Measurements from ENCODE around the gene SAMSN1.

SAMSN1 gene

DNA sequence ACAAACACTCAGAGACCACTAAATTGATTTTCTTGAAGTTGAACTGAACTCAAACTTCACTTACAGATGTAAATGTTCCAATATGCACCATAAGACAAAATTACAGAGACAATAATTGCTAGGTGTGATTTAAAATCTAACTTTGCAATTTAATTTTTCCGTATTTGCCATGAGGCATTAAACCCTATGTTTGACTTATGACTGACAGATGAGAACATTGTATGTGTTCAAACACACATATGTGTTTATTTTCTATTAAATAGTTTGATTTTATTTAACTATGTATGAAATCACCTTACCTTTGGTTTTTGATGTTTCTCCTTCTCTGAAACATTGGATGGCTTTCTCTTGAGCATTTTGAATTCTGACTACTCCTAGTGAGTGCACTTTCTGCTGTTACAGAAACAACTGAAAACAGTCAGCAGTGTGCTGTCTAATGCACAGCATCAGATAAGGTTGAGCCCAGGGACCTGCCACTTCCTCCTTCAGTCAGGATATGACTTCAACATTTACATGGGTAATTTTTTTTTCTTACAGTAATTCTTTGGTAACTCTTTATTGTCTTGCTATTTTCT is at the start of gene SAMSN1:
Gene SAMSN1, minus strand, starts transcription at position 410 of the 575 bp plus-strand sequence. Its CDS starts 54 bp downstream, at position 356.
- DNase-seq, result peak; percentile 76

GRCh38 chr21:14595449-14595848 is 49.3 kb upstream of the SAMSN1 start:
- DNase-seq, result no peak

DNA sequence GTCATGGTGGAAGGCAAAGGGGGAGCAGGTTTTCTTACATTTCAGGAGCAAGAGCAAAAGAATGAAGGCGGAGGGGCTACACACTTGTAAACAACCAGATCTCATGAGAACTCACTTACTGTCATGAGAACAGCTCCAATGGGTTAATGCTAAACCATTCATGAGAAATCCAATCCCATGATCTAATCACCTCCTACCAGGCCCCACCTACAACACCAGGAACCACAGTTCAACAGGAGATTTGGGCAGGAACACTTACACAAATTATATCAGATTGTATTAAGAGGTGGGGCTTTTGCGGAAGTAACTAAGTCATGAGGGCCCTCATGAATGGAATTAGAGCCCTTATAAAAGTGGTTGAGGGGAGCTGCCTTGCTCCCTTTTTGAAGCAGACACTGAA is 48.9 kb upstream of the SAMSN1 start:
- no peak for DNase-seq

DNA sequence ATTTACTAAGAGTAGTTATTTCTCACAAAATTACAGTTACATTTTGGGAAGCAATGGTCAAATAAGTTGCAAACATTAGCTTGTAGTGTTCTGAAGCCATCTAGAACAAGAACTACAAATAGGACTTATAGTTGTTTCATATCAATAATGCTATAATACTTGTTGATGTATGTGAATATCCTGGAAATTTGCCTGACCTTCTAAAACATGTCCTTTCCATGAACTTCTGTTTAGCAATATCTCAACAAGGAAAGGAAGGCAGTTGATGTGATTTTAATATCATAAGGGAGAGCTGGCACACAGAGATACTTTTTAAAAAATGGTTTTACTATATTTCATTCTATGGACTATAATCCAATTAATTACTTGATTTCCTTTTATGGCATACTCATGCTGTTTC is 47.1 kb upstream of the SAMSN1 start:
- no peak for DNase-seq

GRCh38 chr21:14592296-14593000 is 46.3 kb upstream of the SAMSN1 start:
- DNase-seq, result no peak

- peak; percentile 95 for DNase-seq
Observed at GRCh38 chr21:14591882-14592281, 45.8 kb upstream of the SAMSN1 start.

- peak; percentile 41 for DNase-seq
Observed at GRCh38 chr21:14591377-14591776, 45.3 kb upstream of the SAMSN1 start.

DNA sequence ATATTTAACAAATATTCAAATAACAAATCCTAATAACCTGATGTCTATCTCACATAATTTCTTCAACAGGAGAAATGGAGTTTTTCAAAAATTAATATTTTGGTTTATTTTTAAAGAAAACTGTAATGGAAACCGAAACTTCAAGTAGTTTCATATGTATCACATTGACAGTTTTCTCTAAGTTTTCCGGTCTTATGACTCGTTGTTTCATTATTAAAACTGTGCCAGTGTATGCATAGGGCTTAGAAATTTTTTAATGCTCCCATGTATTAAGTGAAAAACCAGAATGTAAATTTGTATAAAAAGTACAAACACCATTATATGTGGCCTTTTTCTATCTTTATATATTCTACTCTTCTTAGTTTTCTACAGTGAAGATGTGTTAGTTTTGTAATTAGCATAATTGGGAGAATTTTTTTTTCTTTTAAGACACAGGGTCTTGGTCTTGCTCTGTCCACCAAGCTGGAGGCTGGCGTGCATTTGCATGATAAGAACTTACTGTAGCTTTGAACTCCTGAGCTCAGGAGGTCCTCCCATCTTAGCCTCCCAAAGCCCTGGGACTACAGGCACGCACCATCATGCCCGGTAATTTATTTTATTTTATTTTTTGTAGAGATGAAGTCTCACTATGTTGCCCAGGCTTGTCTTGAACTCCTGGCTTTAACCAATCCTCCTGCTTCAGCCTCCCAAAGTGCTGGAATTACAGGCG is 43.9 kb upstream of the SAMSN1 start:
- peak; percentile 24 for DNase-seq

- DNase-seq, result no peak
Observed at GRCh38 chr21:14587266-14587665, 41.2 kb upstream of the SAMSN1 start.

- no peak for DNase-seq
Observed at GRCh38 chr21:14585122-14585521, 39.0 kb upstream of the SAMSN1 start.

DNA sequence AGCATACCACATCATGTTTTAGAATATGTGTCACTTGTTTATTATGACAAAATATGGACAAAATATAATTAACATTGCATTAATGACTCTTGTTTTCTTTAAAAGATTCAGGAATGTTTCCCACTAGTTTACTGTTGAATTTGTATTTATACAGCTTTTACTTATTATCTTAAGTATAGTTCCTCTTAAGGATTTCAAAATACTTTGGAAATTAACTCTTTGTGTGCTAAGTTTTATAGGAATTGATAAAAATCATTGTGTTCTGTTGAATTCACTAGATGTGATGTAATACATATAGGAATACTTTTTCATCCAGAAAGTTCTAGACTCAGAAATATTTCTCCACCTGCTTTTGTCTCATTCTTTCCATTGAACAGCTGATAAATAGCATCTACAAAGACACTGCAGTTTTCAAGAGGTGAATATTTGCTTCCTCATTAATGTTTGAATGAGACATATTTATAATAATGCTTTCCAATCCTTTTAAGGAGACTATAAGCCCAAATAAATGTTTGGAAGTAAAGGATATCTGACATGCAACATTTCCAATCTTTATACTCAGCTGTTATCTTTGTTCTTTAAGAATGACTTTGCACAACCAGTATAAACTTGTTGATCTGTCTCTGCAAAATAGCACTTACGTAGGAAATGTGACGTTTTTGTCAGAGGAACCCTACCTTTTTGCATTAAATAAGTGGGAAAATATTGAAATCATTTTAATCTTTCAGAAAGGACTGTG is 38.4 kb upstream of the SAMSN1 start:
- DNase-seq, result no peak

GRCh38 chr21:14583629-14584255 is 37.6 kb upstream of the SAMSN1 start:
- no peak for DNase-seq

DNA sequence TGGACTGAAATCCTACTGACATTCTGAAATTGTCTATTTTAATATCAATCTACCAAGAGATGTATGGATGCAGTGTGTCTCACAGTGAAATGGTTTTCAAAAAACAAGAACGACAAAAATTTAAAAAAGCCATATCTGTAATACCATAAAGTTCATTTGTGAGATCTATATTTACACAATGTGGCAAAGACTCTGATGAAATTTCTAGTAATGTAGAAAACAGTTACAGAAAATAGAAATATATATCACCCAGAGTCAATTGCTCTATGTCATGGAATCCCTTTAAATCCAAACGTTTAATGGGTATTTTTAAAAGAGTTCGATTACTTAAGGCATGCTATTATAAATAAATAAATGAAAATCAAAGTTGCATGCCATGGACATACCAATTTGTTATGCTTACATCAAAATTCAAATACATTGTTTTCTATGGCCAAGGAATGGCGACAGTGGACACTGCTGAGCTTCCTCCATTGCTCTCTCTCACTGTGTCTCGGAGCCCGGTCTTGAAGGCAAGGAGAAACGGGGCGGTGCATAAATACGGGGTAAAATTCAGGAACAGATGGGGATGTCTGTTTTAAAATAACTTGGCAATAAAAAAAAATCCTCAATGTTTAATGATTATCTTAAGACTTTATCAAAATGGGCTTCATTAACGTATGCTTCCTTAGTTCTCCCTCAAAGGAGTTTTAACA is 37.0 kb upstream of the SAMSN1 start:
- DNase-seq, result no peak

DNA sequence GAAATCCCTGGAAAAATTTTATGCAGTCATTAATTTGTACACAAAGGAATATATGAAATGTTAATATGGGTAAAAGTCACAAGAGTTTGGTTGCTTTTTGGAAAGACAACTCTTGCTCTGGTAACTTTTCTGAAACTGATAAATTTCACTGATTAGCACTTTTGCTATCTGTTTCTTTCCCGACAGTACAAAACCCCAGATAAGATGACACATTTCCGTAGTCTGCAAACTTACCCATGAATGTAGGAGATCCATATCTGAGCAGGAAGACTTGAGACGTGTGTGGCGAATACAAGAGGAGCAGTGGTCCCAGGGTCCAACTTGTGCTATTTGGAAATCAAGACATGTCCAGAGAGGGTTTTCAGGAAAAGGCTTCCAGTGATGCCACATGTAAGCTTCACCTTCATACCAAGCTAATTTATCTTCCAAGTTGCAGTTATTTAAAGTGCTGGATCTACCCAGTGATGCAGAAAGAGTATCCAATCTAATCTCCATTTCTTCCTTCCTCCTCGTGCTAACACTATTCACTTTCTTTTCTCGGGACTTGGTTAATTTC is 35.9 kb upstream of the SAMSN1 start:
- no peak for DNase-seq

DNA sequence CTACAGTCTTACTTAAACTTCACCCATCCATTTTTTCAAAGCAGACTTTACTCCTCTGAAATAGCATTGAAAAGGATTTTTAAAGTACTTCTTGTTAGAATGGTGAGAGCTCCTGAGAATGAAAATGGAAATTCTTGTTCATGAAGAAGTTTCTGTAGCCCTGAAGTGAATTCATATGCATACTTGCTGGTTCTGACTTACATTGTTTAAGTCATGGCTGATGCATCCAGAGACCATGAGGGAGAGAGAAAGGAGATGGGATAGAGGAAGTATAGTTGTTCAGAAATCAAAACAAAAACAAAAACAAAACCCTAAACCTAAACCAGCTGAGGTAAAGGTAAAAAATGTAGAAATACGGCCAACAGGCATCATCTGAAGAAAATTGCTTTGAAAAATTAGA is 27.1 kb upstream of the SAMSN1 start:
- no peak for DNase-seq

DNA sequence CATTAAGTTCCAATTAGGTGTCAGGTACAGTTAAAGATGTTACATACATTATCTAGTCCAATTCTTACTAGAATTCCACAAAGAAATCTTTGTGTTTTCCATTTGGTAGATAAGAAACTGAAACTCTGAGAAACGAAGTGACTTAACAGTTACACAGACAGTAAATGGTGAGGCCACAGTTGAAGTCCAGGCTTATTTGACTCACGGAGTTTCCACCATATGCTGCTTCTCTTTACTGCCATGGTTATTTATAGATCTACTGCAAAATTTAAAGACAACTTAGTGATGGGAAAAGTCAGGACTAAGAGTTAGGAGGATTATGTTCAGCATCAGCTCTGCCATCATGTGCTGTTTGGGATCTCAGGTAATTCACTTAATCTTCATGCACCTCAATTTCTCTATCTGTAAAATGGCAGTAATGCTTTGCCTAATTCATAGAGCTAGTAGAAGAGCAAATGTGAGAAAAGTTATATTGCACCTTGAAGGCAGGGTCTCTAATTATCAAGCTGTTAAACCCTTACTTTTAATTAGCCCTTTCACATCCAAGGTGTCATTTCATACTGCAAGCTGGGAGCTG is 26.2 kb upstream of the SAMSN1 start:
- peak; percentile 74 for DNase-seq

DNA sequence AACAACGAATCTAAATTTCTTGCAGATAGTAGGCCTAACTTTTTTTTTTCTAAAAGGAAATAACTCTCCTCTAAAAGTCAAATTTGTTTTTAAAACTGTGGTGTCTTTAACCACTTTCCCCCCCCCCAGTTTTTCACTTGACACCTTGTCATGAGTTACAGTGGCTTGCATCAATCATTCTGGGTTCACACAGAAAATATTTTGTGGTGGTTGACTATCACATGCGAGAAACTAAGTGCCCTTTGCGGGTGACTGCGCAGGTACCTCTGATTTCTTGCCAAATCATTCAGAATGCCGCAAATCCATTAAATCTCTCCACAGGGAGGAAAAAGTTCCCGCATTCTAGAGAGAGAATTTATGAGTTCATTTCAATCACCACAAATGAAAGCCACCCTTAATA is 23.8 kb upstream of the SAMSN1 start:
- no peak for DNase-seq

- DNase-seq, result peak; percentile 25
Observed at GRCh38 chr21:14569026-14569621, 23.0 kb upstream of the SAMSN1 start.

GRCh38 chr21:14567331-14568279 is 21.5 kb upstream of the SAMSN1 start:
- DNase-seq, result peak; percentile 58

- DNase-seq, result no peak
Observed at GRCh38 chr21:14566894-14567293, 20.8 kb upstream of the SAMSN1 start.

All from MV-4-11 (cell line).